GM10847 (cell line): ENCODE results near the gene SLC9A9.

Experiments
- POLR2A ChIP-seq: IDR thresholded peaks from 2 replicates; pipeline ENCODE4 v1.6.1; 2011; ENCODE audit not compliant: insufficient read length; ENCODE audit errors: extremely low read depth

The SLC9A9 gene

GRCh38 chr3:143825513-143825912, 22.8 kb downstream of the SLC9A9 start:
- no peak for TF ChIP-seq POLR2A

- TF ChIP-seq POLR2A: no peak
Observed at GRCh38 chr3:143824735-143825385, 23.4 kb downstream of the SLC9A9 start.

GRCh38 chr3:143822798-143823197, 25.5 kb downstream of the SLC9A9 start:
- TF ChIP-seq POLR2A: no peak

GRCh38 chr3:143822374-143822773, 25.9 kb downstream of the SLC9A9 start:
- TF ChIP-seq POLR2A: no peak

GRCh38 chr3:143821862-143822261, 26.4 kb downstream of the SLC9A9 start:
- TF ChIP-seq POLR2A: no peak

- no peak for TF ChIP-seq POLR2A
Observed at GRCh38 chr3:143820466-143821221, 27.6 kb downstream of the SLC9A9 start.

- TF ChIP-seq POLR2A: no peak
Observed at GRCh38 chr3:143819890-143820289, 28.4 kb downstream of the SLC9A9 start.

- TF ChIP-seq POLR2A: no peak
Observed at GRCh38 chr3:143814443-143814889, 33.8 kb downstream of the SLC9A9 start.

GRCh38 chr3:143812481-143812880, 35.8 kb downstream of the SLC9A9 start:
- TF ChIP-seq POLR2A: no peak

GRCh38 chr3:143811602-143812001, 36.7 kb downstream of the SLC9A9 start:
- no peak for TF ChIP-seq POLR2A

- no peak for TF ChIP-seq POLR2A
Observed at GRCh38 chr3:143810953-143811265, 37.4 kb downstream of the SLC9A9 start.

- no peak for TF ChIP-seq POLR2A
Observed at GRCh38 chr3:143810166-143810952, 37.9 kb downstream of the SLC9A9 start.

- no peak for TF ChIP-seq POLR2A
Observed at GRCh38 chr3:143809121-143809621, 39.1 kb downstream of the SLC9A9 start.

- no peak for TF ChIP-seq POLR2A
Observed at GRCh38 chr3:143808030-143808429, 40.2 kb downstream of the SLC9A9 start.

- TF ChIP-seq POLR2A: no peak
Observed at GRCh38 chr3:143806038-143806437, 42.2 kb downstream of the SLC9A9 start.

- no peak for TF ChIP-seq POLR2A
Observed at GRCh38 chr3:143795874-143796273, 52.4 kb downstream of the SLC9A9 start.
